Measurements from ENCODE around the gene S100A9.

DNA sequence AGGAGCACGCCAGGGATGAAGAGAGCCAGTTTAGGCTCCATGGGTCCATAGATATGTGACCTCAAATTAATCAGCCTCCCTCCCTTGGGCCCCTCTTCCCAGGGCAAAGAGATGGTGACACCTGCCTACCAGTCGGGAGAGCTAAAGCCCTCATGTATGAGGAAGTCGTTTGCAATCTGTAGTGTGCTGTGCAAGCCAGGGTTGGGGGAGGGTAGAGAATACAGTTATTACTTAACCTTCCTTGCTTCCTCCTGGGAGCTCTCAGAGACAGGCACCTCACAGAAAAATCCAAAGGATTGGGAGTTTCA lies 13.0 kb upstream of the S100A9 start:
- TF ChIP-seq, protein P1, sequence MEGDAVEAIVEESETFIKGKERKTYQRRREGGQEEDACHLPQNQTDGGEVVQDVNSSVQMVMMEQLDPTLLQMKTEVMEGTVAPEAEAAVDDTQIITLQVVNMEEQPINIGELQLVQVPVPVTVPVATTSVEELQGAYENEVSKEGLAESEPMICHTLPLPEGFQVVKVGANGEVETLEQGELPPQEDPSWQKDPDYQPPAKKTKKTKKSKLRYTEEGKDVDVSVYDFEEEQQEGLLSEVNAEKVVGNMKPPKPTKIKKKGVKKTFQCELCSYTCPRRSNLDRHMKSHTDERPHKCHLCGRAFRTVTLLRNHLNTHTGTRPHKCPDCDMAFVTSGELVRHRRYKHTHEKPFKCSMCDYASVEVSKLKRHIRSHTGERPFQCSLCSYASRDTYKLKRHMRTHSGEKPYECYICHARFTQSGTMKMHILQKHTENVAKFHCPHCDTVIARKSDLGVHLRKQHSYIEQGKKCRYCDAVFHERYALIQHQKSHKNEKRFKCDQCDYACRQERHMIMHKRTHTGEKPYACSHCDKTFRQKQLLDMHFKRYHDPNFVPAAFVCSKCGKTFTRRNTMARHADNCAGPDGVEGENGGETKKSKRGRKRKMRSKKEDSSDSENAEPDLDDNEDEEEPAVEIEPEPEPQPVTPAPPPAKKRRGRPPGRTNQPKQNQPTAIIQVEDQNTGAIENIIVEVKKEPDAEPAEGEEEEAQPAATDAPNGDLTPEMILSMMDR (IDR thresholded peaks at IDR 0.05): no peak
- TF ChIP-seq ZFX (IDR thresholded peaks at IDR 0.05; ENCODE audit: borderline replicate concordance): no peak
